HG02884 (cell line): ENCODE data around the gene STRN4.
"Not testable (repeated sequence)": the region's sequence is repeated elsewhere in the genome, so short reads cannot be mapped to it uniquely, and the experiment has no call there.

Source experiments
- ATAC-seq: cut with Tn5 transposase; IDR thresholded peaks from one replicate; pipeline ENCODE4 v1.9.1; 2021; ENCODE audit warnings: mild to moderate bottlenecking, moderate library complexity; ENCODE audit not compliant: unreplicated experiment

Gene STRN4

GRCh38 chr19:46746281-46747057 lies at the start of gene STRN4:
Gene STRN4, minus strand, starts transcription at chr19:46746450. Its CDS starts 20 bp downstream, at chr19:46746430.
- ATAC-seq = no peak

- no peak for ATAC-seq
Measured at GRCh38 chr19:46791944-46792343, 45.7 kb upstream of the STRN4 start.

- no peak for ATAC-seq
Measured at GRCh38 chr19:46789371-46789770, 43.1 kb upstream of the STRN4 start.

GRCh38 chr19:46788968-46789338 lies 42.7 kb upstream of the STRN4 start:
- ATAC-seq = no peak

GRCh38 chr19:46788262-46788967 lies 42.2 kb upstream of the STRN4 start, which contains the start of gene SLC1A5:
Gene SLC1A5, minus strand, starts transcription at chr19:46788594. Its CDS starts 629 bp downstream, at chr19:46787965.
- ATAC-seq = no peak

- no peak for ATAC-seq
Measured at GRCh38 chr19:46787331-46788261, 41.3 kb upstream of the STRN4 start.

- no peak for ATAC-seq
Measured at GRCh38 chr19:46787040-46787330, 40.7 kb upstream of the STRN4 start.

GRCh38 chr19:46786236-46787039 lies 40.2 kb upstream of the STRN4 start:
- no peak for ATAC-seq

GRCh38 chr19:46785980-46786235 lies 39.7 kb upstream of the STRN4 start:
- ATAC-seq = no peak

- no peak for ATAC-seq
Measured at GRCh38 chr19:46785054-46785979, 39.1 kb upstream of the STRN4 start.

GRCh38 chr19:46784262-46785053 lies 38.2 kb upstream of the STRN4 start:
- ATAC-seq = no peak

- ATAC-seq = no peak
Measured at GRCh38 chr19:46783670-46784069, 37.4 kb upstream of the STRN4 start.

- ATAC-seq = no peak
Measured at GRCh38 chr19:46782355-46783019, 36.2 kb upstream of the STRN4 start.

- not testable (repeated sequence) for ATAC-seq
Measured at GRCh38 chr19:46777956-46778645, 31.9 kb upstream of the STRN4 start.

GRCh38 chr19:46776927-46777911 lies 31.0 kb upstream of the STRN4 start:
- no peak for ATAC-seq

- no peak for ATAC-seq
Measured at GRCh38 chr19:46775642-46776258, 29.5 kb upstream of the STRN4 start.
